Body of pancreas (tissue), 4 donors: Measurements from ENCODE around the gene SLTM. TPM values are rescaled to one million over a fixed set of nuclear protein-coding genes. Genes with fewer than 3 reads are reported as not detected.
"Not testable (repeated sequence)": the region's sequence is repeated elsewhere in the genome, so short reads cannot be mapped to it uniquely, and the experiment has no call there.

Source experiments
- ATAC-seq: fragments of 150-250 bp; one replicate; pipeline ENCODE4 v1.9.1; 2016
- DNase-seq, 4 donors: peaks; one replicate each; pipeline ENCODE4 v3.0.0-alpha.2; 2019
- H3K27ac ChIP-seq, 4 donors: fragments of 200-600 bp; sonication (generic); 1 replicate in 3 of 4; 2 replicates in 1 of 4; pipeline versions ENCODE4 v1.5.1 to v1.6.1; 2016 to 2019; ENCODE audit warnings: mild to moderate bottlenecking in 1 of 4, mixed read lengths in 1 of 4, moderate library complexity in 1 of 4
- H3K27me3 ChIP-seq, 2 donors: fragments of 200-600 bp; sonication (generic); one replicate each; pipeline ENCODE4 v1.6.0; 2016; ENCODE audit warnings: mild to moderate bottlenecking in 1 of 2
- H3K36me3 ChIP-seq, 2 donors: fragments of 200-600 bp; sonication (generic); replicated peaks in 1 of 2; 2 replicates each; pipeline ENCODE4 v1.5.1; 2016; ENCODE audit warnings: low read depth in 2 of 2; ENCODE audit not compliant: insufficient read depth in 1 of 2
- H3K4me1 ChIP-seq: fragments of 200-600 bp; sonication (generic); one replicate; pipeline ENCODE4 v1.6.0; 2016
- H3K4me3 ChIP-seq, 2 donors: fragments of 200-600 bp; sonication (generic); 1 replicate in 1 of 2; 2 replicates in 1 of 2; pipeline ENCODE4 v1.5.1; 2016 to 2019
- H3K9me3 ChIP-seq, 3 donors: fragments of 200-600 bp; sonication (generic); 1 replicate in 2 of 3; 2 replicates in 1 of 3; pipeline ENCODE4 v1.5.1; 2016
- CTCF ChIP-seq, 7 experiments: fragments of 450-650 bp in 4 of 7; fragments of 200-600 bp in 3 of 7; sonication (generic) in 3 of 7; IDR thresholded peaks; one replicate each; pipeline ENCODE4 v1.5.1; 2016 to 2019; ENCODE audit warnings: antibody characterized with exemption in 7 of 7
- POLR2A ChIP-seq, 3 donors: fragments of 450-650 bp; IDR thresholded peaks; one replicate each; pipeline ENCODE4 v1.6.1; 2016; ENCODE audit warnings: antibody characterized with exemption in 3 of 3, mild to moderate bottlenecking in 2 of 3
- WGBS, 2 donors: methylation state at CpG; one replicate each; pipeline ENCODE4 v1.1.5; 2017; 5-methylcytosine and 5-hydroxymethylcytosine counted together
- intact Hi-C: fragments of 100-400 bp; cut with DNase I; formaldehyde crosslinking; loops from one replicate; pipeline ENCODE4 v1.15.1; 2023
- total RNA-seq, 2 donors: library from RNA; depleted of rRNA; stranded (reverse); fragments of >200 nt; gene quantifications; one replicate each; pipeline ENCODE4 v1.1.0, GENCODE V29; 2016

Gene SLTM
- total RNA-seq, 2 donors from 2014 or later = 56.0 to 95.3 TPM

DNA sequence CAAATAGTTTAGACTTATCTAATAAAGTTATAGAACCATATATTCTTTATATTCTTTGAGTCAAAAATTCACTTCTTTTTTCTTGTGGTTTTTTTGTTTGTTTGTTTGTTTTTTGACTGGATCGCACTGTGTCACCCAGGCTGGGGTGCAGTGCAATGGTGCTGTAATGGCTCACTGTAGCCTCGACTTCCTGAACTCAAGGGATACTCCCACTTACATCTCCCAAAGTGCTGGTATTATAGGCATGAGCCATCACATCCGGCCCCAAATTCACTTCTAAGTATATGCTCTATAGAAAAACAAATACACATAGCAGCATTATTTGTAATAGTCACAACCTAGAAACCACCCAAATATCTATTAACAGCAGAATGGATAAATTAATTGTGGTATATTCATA, 13.7 kb upstream of the SLTM start:
- ATAC-seq = no peak
- Histone ChIP-seq H3K36me3 (no peaks in the 10 kb centered on the region), H3K4me1 (peaks cover 9% of the 10 kb centered on the region), H3K4me3 (no peak overlapping the region), H3K9me3 (no peaks in the 10 kb centered on the region), H3K27ac (no peak overlapping the region), H3K27me3 (no peaks in the 10 kb centered on the region)
- TF ChIP-seq POLR2A (IDR thresholded peaks at IDR 0.05) = no peak
- TF ChIP-seq CTCF (IDR thresholded peaks at IDR 0.05) = no peak
- intact Hi-C loops = no loop called here
- 76 to 82% methylated on average over 3 of the region's 3 CpGs for WGBS, 2 donors
- no peak for DNase-seq

DNA sequence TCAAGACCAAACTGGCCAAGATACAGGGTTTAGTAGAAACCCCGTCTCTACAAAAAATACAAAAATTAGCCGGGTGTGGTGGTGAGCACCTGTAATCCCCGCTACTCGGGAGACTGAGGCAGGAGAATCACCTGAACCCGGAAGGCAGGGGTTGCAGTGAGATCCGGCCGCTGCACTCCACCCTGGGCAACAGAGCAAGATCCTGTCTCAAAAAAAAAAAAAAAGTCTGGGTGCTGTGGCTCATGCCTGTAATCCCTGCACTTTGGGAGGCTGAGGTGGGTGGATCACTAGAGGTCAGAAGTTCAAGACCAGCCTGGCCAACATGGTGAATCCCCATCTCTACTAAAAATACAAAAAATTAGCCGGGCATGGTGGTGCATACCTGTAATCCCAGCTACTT, 1.5 kb upstream of the SLTM start:
- ATAC-seq, intact Hi-C loops, H3K27me3 ChIP-seq, H3K4me3 ChIP-seq, H3K36me3 ChIP-seq, H3K9me3 ChIP-seq, DNase-seq: not testable (repeated sequence)
- H3K27ac ChIP-seq = peak overlapping the region in 3 of 4 donors; percentile 98 to 99 (median 99)
- WGBS, 2 donors = 97% methylated on average over 8 of the region's 8 CpGs
- H3K4me1 ChIP-seq = peaks cover 23% of the 10 kb centered on the region

GRCh38 chr15:58934521-58934920, 1.0 kb upstream of the SLTM start:
- H3K4me3 ChIP-seq = no peak overlapping the region
- intact Hi-C loops = no loop called here
- H3K9me3 ChIP-seq = no peaks in the 10 kb centered on the region
- peak overlapping the region; percentile 88 to 99 (median 98) for H3K27ac ChIP-seq
- WGBS, 2 donors = 62 to 64% methylated on average over 4 of the region's 4 CpGs
- no peaks in the 10 kb centered on the region for H3K36me3 ChIP-seq
- ATAC-seq = no peak
- DNase-seq = no peak
- TF ChIP-seq CTCF (IDR thresholded peaks at IDR 0.05) (no peak), POLR2A (IDR thresholded peaks at IDR 0.05) (no peak)
- peaks cover 23% of the 10 kb centered on the region for H3K4me1 ChIP-seq
- no peaks in the 10 kb centered on the region for H3K27me3 ChIP-seq

DNA sequence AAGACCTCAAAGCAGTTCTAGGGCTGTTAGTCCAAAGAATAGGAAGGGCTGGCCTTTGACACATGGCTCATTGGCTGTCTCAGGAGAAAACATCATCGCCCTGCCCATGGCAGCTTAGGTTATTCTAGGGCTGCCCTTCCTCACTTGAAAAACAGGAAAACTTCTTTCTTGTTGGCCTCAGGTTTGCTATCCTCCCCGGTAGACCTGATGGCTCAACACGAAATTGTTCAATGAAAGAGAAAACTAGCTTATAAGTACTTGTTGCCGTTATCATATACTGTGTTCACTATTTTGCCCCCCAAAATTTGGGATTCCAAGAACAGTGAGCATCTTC, 602 bp upstream of the SLTM start:
- no peak for TF ChIP-seq POLR2A (IDR thresholded peaks at IDR 0.05)
- no peak for TF ChIP-seq CTCF (IDR thresholded peaks at IDR 0.05)
- H3K4me3 ChIP-seq = peak overlapping the region; percentile 2 to 24
- intact Hi-C loops = no loop called here
- H3K27me3 ChIP-seq = no peaks in the 10 kb centered on the region
- no peaks in the 10 kb centered on the region for H3K9me3 ChIP-seq
- peaks cover 23% of the 10 kb centered on the region for H3K4me1 ChIP-seq
- no peak for DNase-seq
- H3K27ac ChIP-seq = peak overlapping the region; percentile 88 to 99 (median 98)
- ATAC-seq = no peak
- 12 to 16% methylated on average over 4 of the region's 4 CpGs for WGBS, 2 donors
- H3K36me3 ChIP-seq = no peaks in the 10 kb centered on the region

GRCh38 chr15:58932710-58933280, 684 bp downstream of the SLTM start:
- Histone ChIP-seq H3K36me3 (no peaks in the 10 kb centered on the region), H3K4me1 (peaks cover 23% of the 10 kb centered on the region), H3K27ac (peak overlapping the region; percentile 88 to 99 (median 98)), H3K27me3 (no peaks in the 10 kb centered on the region), H3K9me3 (no peaks in the 10 kb centered on the region), H3K4me3 (peak overlapping the region; percentile 53 to 63)
- TF ChIP-seq POLR2A (IDR thresholded peaks at IDR 0.05) = no peak
- TF ChIP-seq CTCF (IDR thresholded peaks at IDR 0.05) = no peak
- DNase-seq (peak in 3 of 4 donors; percentile 50 to 62 (median 51)), ATAC-seq (peak; percentile 54)
- WGBS, 2 donors = 0% methylated on average over 3 to 19 of the region's 37 CpGs
- intact Hi-C loops = no loop called here
